ENCODE results near the gene LGR6.
"Not testable (repeated sequence)": the region's sequence is repeated elsewhere in the genome, so short reads cannot be mapped to it uniquely, and the experiment has no call there.

The LGR6 gene

GRCh38 chr1:202193614-202194327 is at the start of gene LGR6:
Gene LGR6 (plus strand): TSS chr1:202193799. CDS start chr1:202193990, 191 bp downstream.
- no peak for DNase-seq (ENCODE audit: low read depth in 1 of 2, low spot score in 1 of 2)

- DNase-seq (ENCODE audit: low read depth in 1 of 2, low spot score in 1 of 2), result no peak
These were observed 49.1 kb upstream of the LGR6 start, which contains the start of gene ARL8A for GRCh38 chr1:202144402-202145067. Gene ARL8A (minus strand): TSS chr1:202144737. CDS start chr1:202144572, 165 bp downstream.

- no peak for DNase-seq (ENCODE audit: low read depth in 1 of 2, low spot score in 1 of 2)
These were observed 48.4 kb upstream of the LGR6 start for GRCh38 chr1:202145068-202145743.

- not testable (repeated sequence) for DNase-seq (ENCODE audit: low read depth in 1 of 2, low spot score in 1 of 2)
These were observed 47.9 kb upstream of the LGR6 start for GRCh38 chr1:202145744-202146140.

GRCh38 chr1:202146279-202146678 is 47.3 kb upstream of the LGR6 start:
- no peak for DNase-seq (ENCODE audit: low read depth in 1 of 2, low spot score in 1 of 2)

- no peak for DNase-seq (ENCODE audit: low read depth in 1 of 2, low spot score in 1 of 2)
These were observed 46.6 kb upstream of the LGR6 start for GRCh38 chr1:202146993-202147392.

GRCh38 chr1:202148391-202148790 is 45.2 kb upstream of the LGR6 start:
- DNase-seq (ENCODE audit: low read depth in 1 of 2, low spot score in 1 of 2), result no peak

GRCh38 chr1:202149566-202149965 is 44.0 kb upstream of the LGR6 start:
- DNase-seq (ENCODE audit: low read depth in 1 of 2, low spot score in 1 of 2), result no peak

GRCh38 chr1:202150187-202150586 is 43.4 kb upstream of the LGR6 start:
- no peak for DNase-seq (ENCODE audit: low read depth in 1 of 2, low spot score in 1 of 2)

- DNase-seq (ENCODE audit: low read depth in 1 of 2, low spot score in 1 of 2), result no peak
These were observed 43.0 kb upstream of the LGR6 start for GRCh38 chr1:202150602-202151001.

- no peak for DNase-seq (ENCODE audit: low read depth in 1 of 2, low spot score in 1 of 2)
These were observed 42.6 kb upstream of the LGR6 start for GRCh38 chr1:202151045-202151444.

GRCh38 chr1:202152399-202152798 is 41.2 kb upstream of the LGR6 start:
- DNase-seq (ENCODE audit: low read depth in 1 of 2, low spot score in 1 of 2), result no peak

- DNase-seq (ENCODE audit: low read depth in 1 of 2, low spot score in 1 of 2), result no peak
These were observed 40.3 kb upstream of the LGR6 start for GRCh38 chr1:202153284-202153683.

- DNase-seq (ENCODE audit: low read depth in 1 of 2, low spot score in 1 of 2), result no peak
These were observed 39.3 kb upstream of the LGR6 start for GRCh38 chr1:202154148-202154765.

- DNase-seq (ENCODE audit: low read depth in 1 of 2, low spot score in 1 of 2), result no peak
These were observed 38.7 kb upstream of the LGR6 start for GRCh38 chr1:202154766-202155477.

- no peak for DNase-seq (ENCODE audit: low read depth in 1 of 2, low spot score in 1 of 2)
These were observed 38.0 kb upstream of the LGR6 start for GRCh38 chr1:202155478-202156021.

- no peak for DNase-seq (ENCODE audit: low read depth in 1 of 2, low spot score in 1 of 2)
These were observed 37.0 kb upstream of the LGR6 start for GRCh38 chr1:202156590-202156989.

- DNase-seq (ENCODE audit: low read depth in 1 of 2, low spot score in 1 of 2), result no peak
These were observed 35.7 kb upstream of the LGR6 start for GRCh38 chr1:202157945-202158344.

GRCh38 chr1:202158810-202159533 is 34.6 kb upstream of the LGR6 start:
- no peak for DNase-seq (ENCODE audit: low read depth in 1 of 2, low spot score in 1 of 2)
